B cell (primary cell): Measurements from ENCODE around the gene AGTRAP.

ENCODE experiments used
- CTCF ChIP-seq: fragments of 200-600 bp; IDR thresholded peaks from one replicate; pipeline ENCODE4 v1.8.0; 2022; ENCODE audit warnings: antibody characterized with exemption, mild to moderate bottlenecking
- EZH2 ChIP-seq: IDR thresholded peaks from 2 replicates; pipeline ENCODE4 v1.6.1; 2012; ENCODE audit warnings: borderline replicate concordance, low read depth, mild to moderate bottlenecking, moderate library complexity, low read length; ENCODE audit not compliant: insufficient read depth, poor library complexity, severe bottlenecking

- TF ChIP-seq CTCF, result no peak
- TF ChIP-seq EZH2, result no peak
Measured at GRCh38 chr1:11788549-11789053, 52.7 kb downstream of the AGTRAP start.
